Measurements from ENCODE around the gene JAM3. TPM values are rescaled to one million over a fixed set of nuclear protein-coding genes. Genes with fewer than 3 reads are reported as not detected.
"Not testable (repeated sequence)": the region's sequence is repeated elsewhere in the genome, so short reads cannot be mapped to it uniquely, and the experiment has no call there.

Gene JAM3
- total RNA-seq, 6 experiments from 2014 or later = 49.6 to 58.6 (median 55.2) TPM

- peak; percentile 46 for DNase-seq
- Mint-ChIP-seq H3K4me1 (ENCODE audit: low read depth) (peaks cover 16% of the 10 kb centered on the region), H3K4me3 (no peak overlapping the region), H3K27ac (no peak overlapping the region), H3K9me3 (peaks cover 5% of the 10 kb centered on the region; the same call in 1 of the 2 replicates), H3K27me3 (ENCODE audit: insufficient read depth) (no peaks in the 10 kb centered on the region), H3K36me3 (ENCODE audit: low read depth) (peaks cover 6% of the 10 kb centered on the region)
- no peak for TF ChIP-seq CTCF (IDR thresholded peaks at IDR 0.05)
Observed at GRCh38 chr11:134101282-134101681, 32.4 kb downstream of the JAM3 start.

GRCh38 chr11:134110252-134110815 is 41.5 kb downstream of the JAM3 start:
- Mint-ChIP-seq H3K9me3 (peaks cover 12% of the 10 kb centered on the region), H3K36me3 (ENCODE audit: low read depth) (peaks cover 10% of the 10 kb centered on the region)
- DNase-seq = no peak

GRCh38 chr11:134113787-134114186 is 44.9 kb downstream of the JAM3 start:
- not testable (repeated sequence) for H3K27ac Mint-ChIP-seq

More at GRCh38 chr11:134110252-134110815, 41.5 kb downstream of the JAM3 start:
- Mint-ChIP-seq H3K4me3 (no peak overlapping the region), H3K27me3 (ENCODE audit: insufficient read depth) (no peaks in the 10 kb centered on the region), H3K27ac (no peak overlapping the region), H3K4me1 (ENCODE audit: low read depth) (no peaks in the 10 kb centered on the region)
- TF ChIP-seq CTCF (IDR thresholded peaks at IDR 0.05) = no peak

GRCh38 chr11:134116210-134116609 is 47.3 kb downstream of the JAM3 start:
- no peak overlapping the region for H3K4me3 Mint-ChIP-seq
- no peak for TF ChIP-seq CTCF (IDR thresholded peaks at IDR 0.05)
- H3K4me1 Mint-ChIP-seq (ENCODE audit: low read depth) = peaks cover 37% of the 10 kb centered on the region
- no peak for DNase-seq
- 0 out of 2 replicates have a peak, but pooled peaks cover 4% of the 10 kb centered on the region for H3K36me3 Mint-ChIP-seq (ENCODE audit: low read depth)
- H3K27ac Mint-ChIP-seq = no peak overlapping the region
- H3K9me3 Mint-ChIP-seq = no peaks in the 10 kb centered on the region
- H3K27me3 Mint-ChIP-seq (ENCODE audit: insufficient read depth) = peaks cover 3% of the 10 kb centered on the region

More at GRCh38 chr11:134113787-134114186, 44.9 kb downstream of the JAM3 start:
- not testable (repeated sequence) for H3K27me3 Mint-ChIP-seq (ENCODE audit: insufficient read depth); H3K9me3 Mint-ChIP-seq; DNase-seq; H3K4me3 Mint-ChIP-seq; H3K36me3 Mint-ChIP-seq (ENCODE audit: low read depth)
- peaks cover 13% of the 10 kb centered on the region for H3K4me1 Mint-ChIP-seq (ENCODE audit: low read depth)

- no peak for DNase-seq
- Mint-ChIP-seq H3K27ac (peak overlapping the region; percentile 97; the same call in 1 of the 2 replicates), H3K4me1 (ENCODE audit: low read depth) (peaks cover 50% of the 10 kb centered on the region), H3K9me3 (no peaks in the 10 kb centered on the region), H3K4me3 (no peak overlapping the region), H3K27me3 (ENCODE audit: insufficient read depth) (peaks cover 3% of the 10 kb centered on the region), H3K36me3 (ENCODE audit: low read depth) (no peaks in the 10 kb centered on the region)
- no peak for TF ChIP-seq CTCF (IDR thresholded peaks at IDR 0.05)
Observed at GRCh38 chr11:134118006-134118405, 49.1 kb downstream of the JAM3 start.

GRCh38 chr11:134119094-134119493 is 50.2 kb downstream of the JAM3 start:
- DNase-seq = peak; percentile 77
- H3K27ac Mint-ChIP-seq = peak overlapping the region; percentile 97
- H3K27me3 Mint-ChIP-seq (ENCODE audit: insufficient read depth) = peaks cover 3% of the 10 kb centered on the region
- H3K4me3 Mint-ChIP-seq = peak overlapping the region; percentile 83
- peaks cover 55% of the 10 kb centered on the region for H3K4me1 Mint-ChIP-seq (ENCODE audit: low read depth)
- H3K36me3 Mint-ChIP-seq (ENCODE audit: low read depth) = no peaks in the 10 kb centered on the region
- H3K9me3 Mint-ChIP-seq = no peaks in the 10 kb centered on the region
- TF ChIP-seq CTCF (IDR thresholded peaks at IDR 0.05) = no peak
